HG03196 (cell line): ENCODE measurements around the gene FGD6.
"Not testable (repeated sequence)": the region's sequence is repeated elsewhere in the genome, so short reads cannot be mapped to it uniquely, and the experiment has no call there.

Experiments
- ATAC-seq: cut with Tn5 transposase; IDR thresholded peaks from one replicate; pipeline ENCODE4 v1.9.1; 2021; ENCODE audit not compliant: unreplicated experiment

The FGD6 gene

GRCh38 chr12:95205685-95206084, 11.6 kb downstream of the FGD6 start:
- ATAC-seq = no peak

DNA sequence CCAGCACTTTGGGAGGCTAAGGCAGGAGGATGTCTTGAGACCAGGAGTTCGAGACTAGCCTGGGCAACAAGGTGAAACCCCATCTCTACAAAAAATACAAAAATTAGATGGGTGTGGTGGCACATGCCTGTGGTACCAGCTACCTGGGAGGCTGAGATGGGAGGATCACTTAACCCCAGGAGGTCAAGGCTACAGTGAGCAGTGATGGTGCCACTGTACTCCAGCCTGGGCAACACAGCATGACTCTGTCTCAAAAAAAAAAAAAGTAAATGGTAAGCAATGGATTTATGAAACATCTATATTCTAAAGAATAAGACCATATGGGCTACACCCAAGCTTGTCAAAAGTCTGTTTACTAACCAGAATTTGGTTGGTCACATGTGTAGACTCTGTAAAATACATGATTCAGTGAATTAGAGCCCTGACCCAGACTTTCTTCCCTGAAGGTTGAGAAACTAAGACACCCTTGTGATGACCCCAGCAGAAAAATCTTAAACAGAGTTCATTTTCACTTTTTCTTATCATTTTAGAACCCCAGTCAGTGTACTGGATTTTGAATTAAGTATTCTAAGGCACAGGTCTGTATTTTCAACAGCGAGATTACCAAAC, 12.1 kb downstream of the FGD6 start:
- ATAC-seq = no peak

GRCh38 chr12:95204141-95204866, 13.0 kb downstream of the FGD6 start:
- ATAC-seq = no peak

DNA sequence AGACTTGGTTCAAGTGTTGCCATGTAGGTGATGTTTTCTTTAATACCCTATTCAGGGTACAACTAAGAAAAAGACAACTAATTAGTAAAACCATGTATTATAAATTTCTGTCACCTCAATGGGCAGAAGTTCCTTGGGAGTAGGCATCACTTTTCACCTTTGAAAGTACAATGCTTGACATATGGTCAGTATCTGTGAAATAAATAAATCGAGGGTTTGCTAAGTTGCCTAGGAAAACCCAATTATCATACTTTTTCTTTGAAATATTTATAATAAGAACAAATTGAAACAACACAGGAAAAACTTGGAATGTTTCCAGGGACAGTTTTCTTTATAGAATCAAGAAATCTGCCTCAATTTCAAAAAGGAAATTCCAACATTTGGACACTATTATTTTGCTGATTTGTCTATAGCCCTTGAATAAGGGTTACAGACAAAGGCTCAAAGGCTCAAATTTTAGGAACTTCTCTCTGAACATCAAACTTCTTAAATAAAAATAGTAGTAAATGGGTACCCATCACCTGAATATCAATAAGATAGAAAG, 13.7 kb downstream of the FGD6 start:
- no peak for ATAC-seq

DNA sequence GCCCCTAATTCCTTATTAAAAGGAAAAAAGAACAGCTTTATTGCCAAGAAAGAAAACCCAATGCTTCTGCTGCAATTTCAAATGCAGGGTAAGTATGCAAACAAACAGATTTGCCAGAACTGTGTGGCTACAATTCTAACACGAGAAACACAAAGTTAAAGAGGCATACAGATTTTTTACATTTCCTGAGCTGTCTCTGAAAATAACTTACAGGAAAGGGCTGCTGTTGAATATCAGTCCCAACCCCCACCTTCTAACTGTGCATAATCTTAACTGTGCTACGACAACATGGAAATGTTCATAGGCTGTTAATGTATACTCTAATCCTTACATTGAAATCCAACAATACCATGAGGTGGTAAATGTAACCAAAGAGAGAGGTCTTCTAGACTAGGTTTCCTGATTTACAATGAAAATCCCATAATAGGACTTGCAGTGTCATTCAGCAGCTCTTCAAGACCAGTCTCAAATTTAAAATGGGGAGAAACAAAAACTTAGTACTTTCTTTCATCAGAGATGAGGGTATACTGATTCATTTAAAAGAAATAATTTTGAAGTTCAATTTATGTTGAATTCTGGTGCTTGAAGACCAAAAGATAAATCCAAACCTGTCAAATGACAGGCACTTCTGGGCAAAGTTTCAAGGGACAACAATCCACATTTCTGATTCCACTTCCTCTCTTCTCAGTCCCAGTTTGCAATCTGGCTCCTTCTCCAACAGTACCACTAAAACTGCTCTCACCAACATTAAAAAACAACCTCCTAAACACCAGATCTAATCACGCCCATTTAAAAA, 14.4 kb downstream of the FGD6 start:
- no peak for ATAC-seq

GRCh38 chr12:95201056-95201670, 16.1 kb downstream of the FGD6 start:
- no peak for ATAC-seq

DNA sequence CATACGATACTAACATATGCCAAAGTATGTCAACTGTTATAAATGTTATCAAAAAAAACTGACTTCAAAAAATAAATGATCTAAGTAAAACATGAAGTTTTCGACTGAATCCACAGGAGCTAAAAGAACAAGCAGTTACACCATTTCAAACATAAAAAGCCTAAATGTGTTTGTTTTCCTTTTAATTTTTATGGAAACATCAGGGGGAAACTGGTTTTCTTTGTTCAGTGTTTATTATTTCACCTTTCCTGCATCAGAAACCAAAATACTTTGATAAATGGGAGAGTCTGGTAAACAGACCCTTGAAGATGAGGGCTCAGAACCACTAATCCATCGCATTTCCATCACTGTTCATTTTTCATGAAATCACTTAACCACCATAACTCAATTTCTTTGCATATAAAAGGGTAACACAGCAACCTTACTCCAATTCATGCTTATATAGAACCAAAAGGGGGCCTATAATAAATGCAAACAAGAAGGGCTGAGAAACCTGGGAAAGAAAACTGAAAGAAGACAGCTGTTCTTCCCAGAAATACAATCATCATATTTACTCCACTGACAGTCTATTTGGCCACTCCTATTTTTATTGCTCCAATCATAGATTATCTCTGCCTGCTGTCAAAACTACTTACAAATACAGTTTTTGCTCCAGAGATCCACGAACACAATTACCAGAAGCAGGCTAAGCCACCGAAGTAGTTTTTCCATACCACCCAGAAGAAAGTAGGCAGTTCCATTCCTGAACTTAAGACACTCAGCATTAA, 17.0 kb downstream of the FGD6 start:
- ATAC-seq = no peak

- ATAC-seq = no peak
These were observed 18.4 kb downstream of the FGD6 start for GRCh38 chr12:95198914-95199313.

- ATAC-seq = no peak
These were observed 19.6 kb downstream of the FGD6 start for GRCh38 chr12:95197636-95198035.

GRCh38 chr12:95196875-95197569, 20.2 kb downstream of the FGD6 start:
- ATAC-seq = not testable (repeated sequence)

DNA sequence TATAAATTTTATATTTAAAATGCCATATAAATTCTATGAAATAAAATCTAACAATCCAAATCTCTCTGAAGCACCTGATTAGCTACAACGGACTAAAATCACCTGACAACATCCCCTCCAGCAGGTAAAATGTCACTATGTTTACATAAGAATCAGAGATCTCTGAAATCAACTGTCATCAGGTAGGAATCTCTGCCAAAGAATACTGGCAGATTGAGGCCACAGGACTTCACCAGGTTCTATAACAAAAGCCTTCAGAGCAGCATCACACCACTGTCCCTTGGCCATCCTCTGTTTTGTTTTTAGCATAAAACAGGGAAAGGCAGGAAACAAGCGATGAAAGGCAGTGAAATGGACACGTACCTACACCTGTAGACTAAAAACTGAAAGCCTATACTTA, 22.1 kb downstream of the FGD6 start:
- ATAC-seq = no peak

GRCh38 chr12:95193139-95193538, 24.1 kb downstream of the FGD6 start:
- ATAC-seq = no peak

- ATAC-seq = no peak
These were observed 25.0 kb downstream of the FGD6 start for GRCh38 chr12:95192271-95192670.

- no peak for ATAC-seq
These were observed 26.1 kb downstream of the FGD6 start for GRCh38 chr12:95191060-95191696.

DNA sequence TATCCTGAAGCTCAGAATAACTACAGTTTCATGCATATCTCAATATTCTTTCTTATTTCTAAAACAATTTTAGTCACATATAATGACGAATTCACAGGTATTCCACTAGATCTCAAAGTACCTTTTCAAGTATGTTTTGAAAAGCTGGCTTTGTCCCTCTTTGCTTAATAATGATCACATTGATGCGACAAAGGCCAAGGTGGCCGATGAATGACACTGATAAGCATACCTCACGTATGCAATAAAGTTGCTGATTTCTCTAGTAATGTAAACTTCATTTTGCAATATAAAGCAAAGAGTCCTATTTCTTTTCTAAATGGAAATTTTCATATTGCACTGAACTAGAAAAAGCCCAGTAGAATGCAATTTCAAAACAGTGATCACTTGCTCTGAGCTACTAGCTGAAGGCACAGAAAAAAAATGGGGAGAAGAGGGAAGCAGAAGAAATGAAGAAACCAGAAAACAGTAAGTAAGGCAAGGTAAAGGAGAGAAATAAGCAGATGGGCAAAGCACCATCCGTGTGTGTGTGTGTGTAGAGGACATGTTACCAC, 29.3 kb downstream of the FGD6 start:
- ATAC-seq = no peak

DNA sequence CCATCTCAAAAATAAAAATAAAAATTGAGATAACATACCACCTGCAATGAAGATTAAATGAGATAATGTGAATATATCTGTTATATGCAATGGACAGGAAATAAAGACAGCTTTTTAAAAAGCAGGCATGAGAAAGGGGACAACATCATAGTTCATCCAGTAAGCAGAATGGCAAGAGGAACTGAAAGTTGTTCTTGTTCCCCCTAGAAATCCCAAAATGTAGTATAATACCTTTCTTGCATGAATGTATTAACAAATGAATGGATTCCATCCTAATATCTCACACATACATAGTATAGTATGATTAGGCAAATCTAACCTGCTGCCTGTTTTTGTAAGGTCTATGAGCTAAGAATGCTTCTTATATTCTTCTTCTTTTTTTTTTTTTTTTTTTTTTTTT, 31.4 kb downstream of the FGD6 start:
- no peak for ATAC-seq

DNA sequence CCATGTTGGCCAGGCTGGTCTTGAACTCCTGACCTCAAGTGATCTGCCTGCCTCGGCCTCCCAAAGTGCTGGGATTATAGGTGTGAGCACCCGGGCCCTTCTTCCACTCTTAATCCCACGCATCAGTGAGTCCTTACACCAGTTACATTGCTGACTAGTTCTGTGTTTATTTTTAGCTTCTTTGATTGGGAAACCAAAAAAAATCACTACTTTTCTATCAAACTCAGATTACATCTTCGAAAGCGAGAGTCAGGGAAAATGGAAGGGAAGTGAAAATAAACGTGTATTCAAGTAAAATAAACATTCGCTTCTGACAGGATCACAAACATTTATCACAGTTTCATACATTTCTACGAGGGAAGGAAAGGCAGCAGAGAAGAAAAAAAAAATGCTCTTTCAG, 32.2 kb downstream of the FGD6 start:
- ATAC-seq = no peak

GRCh38 chr12:95184121-95184520, 33.1 kb downstream of the FGD6 start:
- no peak for ATAC-seq

DNA sequence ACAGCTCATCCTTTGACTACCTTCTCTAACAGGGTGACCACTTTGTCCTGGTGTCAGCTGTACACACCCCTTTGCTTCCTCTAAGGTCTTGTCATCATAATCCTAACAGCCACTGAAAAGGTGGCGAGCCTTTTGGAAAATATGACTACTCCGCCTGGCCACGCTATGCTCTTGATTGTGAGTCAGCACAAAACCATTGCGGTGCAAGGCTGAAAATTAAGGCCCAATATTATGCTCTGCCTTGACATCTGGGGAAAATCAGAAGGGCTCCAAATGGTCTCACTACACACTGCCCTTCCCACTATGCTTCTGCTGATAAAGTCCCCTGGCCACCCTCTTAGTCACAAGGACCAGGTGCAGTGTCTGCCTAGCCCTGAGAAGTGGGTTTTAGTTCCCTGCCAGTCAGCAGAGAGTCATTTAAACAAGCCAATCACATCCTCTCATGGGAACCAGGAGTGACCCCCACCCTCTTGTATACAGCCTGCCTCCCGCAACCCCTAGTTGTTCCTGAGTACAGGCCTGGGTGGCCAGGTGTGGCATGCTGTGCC, 34.3 kb downstream of the FGD6 start:
- ATAC-seq = no peak
